Stimulated activated naive B cell treated with anti-CD40 and anti-IgM and Interleukin-4, amounts not matched to agents 10 μg/mL and 1 μg/mL and 100 μg/mL, for 72 hours (primary cell): ENCODE data around the gene PDS5B.

Experiments
- ATAC-seq, 2 donors: fragments of 150-1000 bp; cut with Tn5 transposase; replicated peaks; 2 replicates each; pipeline ENCODE4 v1.10.0; 2021; ENCODE audit warnings: moderate library complexity in 1 of 2
- DNase-seq: peaks from one replicate; pipeline ENCODE4 v3.0.0; 2021
- H3K27ac Mint-ChIP-seq: one replicate; pipeline ENCODE4 v1.8.0; 2022; ENCODE audit warnings: mild to moderate bottlenecking, mixed read lengths
- H3K27me3 Mint-ChIP-seq, 2 donors: one replicate each; pipeline ENCODE4 v1.8.0; 2022; ENCODE audit warnings: mixed read lengths in 2 of 2
- H3K36me3 Mint-ChIP-seq, 2 donors: one replicate each; pipeline ENCODE4 v1.8.0; 2022; ENCODE audit warnings: mixed read lengths in 2 of 2, mild to moderate bottlenecking in 1 of 2
- H3K4me1 Mint-ChIP-seq, 2 donors: one replicate each; pipeline ENCODE4 v1.8.0; 2022; ENCODE audit warnings: mixed read lengths in 2 of 2, mild to moderate bottlenecking in 1 of 2
- H3K4me3 Mint-ChIP-seq, 2 donors: one replicate each; pipeline ENCODE4 v1.8.0; 2022; ENCODE audit warnings: mild to moderate bottlenecking in 2 of 2, mixed read lengths in 2 of 2, moderate library complexity in 1 of 2
- H3K9me3 Mint-ChIP-seq, 2 donors: one replicate each; pipeline ENCODE4 v1.8.0; 2022; ENCODE audit warnings: mixed read lengths in 2 of 2, mild to moderate bottlenecking in 1 of 2

The PDS5B gene

DNA sequence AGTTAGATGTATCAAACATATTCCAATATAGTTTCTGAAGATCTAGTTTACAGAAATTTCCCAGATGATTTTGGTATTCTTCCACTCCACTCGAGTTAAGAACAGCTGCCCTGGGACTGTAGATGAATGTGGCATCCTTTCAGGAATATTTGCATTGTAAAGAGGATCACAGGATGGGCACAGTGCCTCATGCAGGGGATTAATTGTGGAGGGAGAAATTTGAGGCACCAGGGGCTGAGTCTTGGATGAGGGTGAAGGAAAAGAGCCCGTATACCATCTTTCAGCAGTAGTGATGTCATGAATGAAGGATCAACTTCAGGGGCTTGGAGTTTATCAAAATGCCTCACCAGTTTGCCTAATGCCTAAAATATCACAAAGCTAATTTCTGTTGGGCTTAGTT is 4.0 kb upstream of the PDS5B start:
- H3K4me3 Mint-ChIP-seq, result no peak overlapping the region
- DNase-seq (no peak), ATAC-seq (no peak)
- peaks cover 0 to 8% of the 10 kb centered on the region in 2 donors for H3K4me1 Mint-ChIP-seq
- H3K9me3 Mint-ChIP-seq, result peaks cover 10 to 11% of the 10 kb centered on the region in 2 donors
- H3K36me3 Mint-ChIP-seq, result peaks cover 2 to 3% of the 10 kb centered on the region in 2 donors
- no peak overlapping the region for H3K27ac Mint-ChIP-seq
- no peaks in the 10 kb centered on the region for H3K27me3 Mint-ChIP-seq

DNA sequence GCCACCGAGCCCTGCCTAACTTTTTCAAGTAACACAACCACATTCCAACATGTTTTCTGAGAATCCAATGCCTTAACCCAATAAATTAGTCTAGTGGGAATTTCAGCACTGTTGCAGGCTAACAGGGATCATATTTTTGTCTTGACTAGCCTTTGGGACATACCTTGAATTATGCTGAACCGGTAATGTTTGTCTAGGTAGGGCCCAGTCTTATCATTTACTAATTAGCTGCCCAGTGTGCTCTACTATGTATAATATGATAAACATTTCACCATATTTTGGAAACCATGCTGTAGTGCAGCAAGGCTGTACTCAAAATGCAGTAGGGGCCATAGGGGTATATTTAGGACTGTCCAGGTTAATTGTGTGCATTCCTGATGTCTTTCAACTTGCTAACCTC is 3.3 kb upstream of the PDS5B start:
- Mint-ChIP-seq H3K9me3 (peaks cover 6 to 9% of the 10 kb centered on the region in 2 donors), H3K36me3 (no peaks in the 10 kb centered on the region), H3K27ac (no peak overlapping the region), H3K4me1 (peaks cover 4 to 13% of the 10 kb centered on the region in 2 donors), H3K4me3 (no peak overlapping the region), H3K27me3 (no peaks in the 10 kb centered on the region)
- ATAC-seq (no peak), DNase-seq (no peak)

DNA sequence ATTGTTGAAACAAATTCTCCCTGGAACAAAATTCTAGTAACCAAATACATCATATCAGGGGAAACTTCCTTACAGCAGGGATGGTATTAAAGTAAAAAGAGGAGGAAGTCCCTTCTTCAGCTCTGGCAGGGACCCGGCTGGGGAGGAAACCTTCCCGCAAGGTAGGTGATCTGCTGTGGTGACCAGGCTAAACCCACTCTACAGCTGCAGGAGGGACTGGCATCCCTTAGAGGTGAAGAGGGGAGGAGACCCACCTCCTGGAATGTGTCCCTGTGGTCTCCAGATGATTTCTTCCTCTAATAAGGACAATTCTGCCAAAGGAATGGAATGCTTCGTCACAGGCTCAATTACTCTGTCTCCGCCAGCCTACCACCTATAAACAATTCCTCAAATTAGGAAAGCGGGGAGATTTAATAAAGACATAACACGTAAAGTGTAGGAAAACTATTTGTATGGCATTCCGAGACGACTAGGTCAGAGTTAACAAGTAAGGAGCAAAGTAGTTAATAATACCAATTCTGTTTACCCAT is 637 bp upstream of the PDS5B start:
- Mint-ChIP-seq H3K27ac (peak overlapping the region; percentile 70), H3K36me3 (peaks cover 0 to 2% of the 10 kb centered on the region in 2 donors), H3K4me1 (peaks cover 16 to 35% of the 10 kb centered on the region in 2 donors), H3K4me3 (peak overlapping the region; percentile 84), H3K9me3 (no peaks in the 10 kb centered on the region), H3K27me3 (no peaks in the 10 kb centered on the region)
- ATAC-seq, result no peak
- DNase-seq, result no peak

DNA sequence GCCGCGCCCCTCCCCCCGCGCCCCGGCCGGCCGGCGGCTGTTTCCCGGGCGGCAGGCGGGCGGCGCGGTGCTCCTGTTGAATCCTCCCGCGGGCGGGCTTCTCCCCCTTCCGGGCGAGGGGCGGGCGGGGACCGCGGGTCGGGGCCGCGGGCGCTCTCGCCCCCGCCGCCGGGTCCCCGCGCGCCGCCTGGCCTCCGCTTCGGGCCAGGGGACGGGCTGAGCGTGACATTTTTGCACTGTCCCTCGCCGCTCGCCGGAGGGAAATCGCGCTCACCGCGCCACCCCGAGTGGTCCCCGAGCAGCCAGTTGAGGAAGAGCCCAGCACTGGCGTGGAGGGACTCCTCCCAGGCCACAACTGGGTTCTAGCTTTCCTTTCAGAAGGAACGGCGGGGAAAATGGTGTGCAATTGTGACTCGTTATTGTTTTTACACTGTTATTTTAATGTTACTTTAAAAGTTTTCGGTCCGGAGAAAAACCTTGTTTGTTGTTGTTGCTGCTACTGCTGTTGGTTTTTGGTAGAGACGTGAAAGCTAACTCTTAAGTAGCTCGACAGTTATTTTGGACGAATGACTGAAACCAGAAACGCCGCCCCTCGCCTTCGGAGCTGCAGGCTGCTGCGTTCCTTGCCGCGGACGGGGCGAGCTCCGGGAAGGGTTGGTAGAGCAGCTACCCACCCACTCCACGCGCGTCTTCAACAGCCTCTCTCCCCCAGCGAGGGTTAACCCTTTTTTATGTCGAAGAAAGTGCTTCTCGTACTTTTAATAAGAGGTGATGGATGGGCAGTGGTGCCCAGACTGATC is 959 bp downstream of the PDS5B start:
- peak overlapping the region; percentile 97 for H3K27ac Mint-ChIP-seq
- H3K4me3 Mint-ChIP-seq, result peak overlapping the region; percentile 89 to 95
- no peaks in the 10 kb centered on the region for H3K27me3 Mint-ChIP-seq
- H3K9me3 Mint-ChIP-seq, result no peaks in the 10 kb centered on the region
- peak; percentile 49 to 52 for ATAC-seq
- peaks cover 20 to 46% of the 10 kb centered on the region in 2 donors for H3K4me1 Mint-ChIP-seq
- peaks cover 0 to 2% of the 10 kb centered on the region in 2 donors for H3K36me3 Mint-ChIP-seq
- peak; percentile 47 for DNase-seq

DNA sequence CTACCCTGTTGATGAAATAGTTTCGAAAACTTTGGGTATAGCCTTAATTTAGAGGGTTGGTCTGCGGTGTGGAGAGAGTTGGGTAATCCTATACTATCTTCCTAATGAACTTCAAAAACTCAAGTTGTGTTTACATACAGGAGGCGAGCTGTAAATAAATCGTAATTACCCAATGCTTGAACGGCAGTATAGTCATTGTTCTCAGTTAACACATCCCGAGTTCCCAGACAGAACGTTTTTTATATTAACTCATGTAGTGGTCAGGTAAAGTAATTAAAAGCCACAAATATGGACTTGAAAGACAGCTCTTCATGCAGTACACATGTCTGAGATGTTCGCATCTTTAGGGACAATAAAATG is 1.5 kb downstream of the PDS5B start:
- ATAC-seq (no peak), DNase-seq (no peak)
- H3K27me3 Mint-ChIP-seq, result no peaks in the 10 kb centered on the region
- peaks cover 0 to 2% of the 10 kb centered on the region in 2 donors for H3K36me3 Mint-ChIP-seq
- peak overlapping the region; percentile 97 for H3K27ac Mint-ChIP-seq
- H3K4me1 Mint-ChIP-seq, result peaks cover 25 to 52% of the 10 kb centered on the region in 2 donors
- peak overlapping the region; percentile 89 to 95 for H3K4me3 Mint-ChIP-seq
- H3K9me3 Mint-ChIP-seq, result no peaks in the 10 kb centered on the region

DNA sequence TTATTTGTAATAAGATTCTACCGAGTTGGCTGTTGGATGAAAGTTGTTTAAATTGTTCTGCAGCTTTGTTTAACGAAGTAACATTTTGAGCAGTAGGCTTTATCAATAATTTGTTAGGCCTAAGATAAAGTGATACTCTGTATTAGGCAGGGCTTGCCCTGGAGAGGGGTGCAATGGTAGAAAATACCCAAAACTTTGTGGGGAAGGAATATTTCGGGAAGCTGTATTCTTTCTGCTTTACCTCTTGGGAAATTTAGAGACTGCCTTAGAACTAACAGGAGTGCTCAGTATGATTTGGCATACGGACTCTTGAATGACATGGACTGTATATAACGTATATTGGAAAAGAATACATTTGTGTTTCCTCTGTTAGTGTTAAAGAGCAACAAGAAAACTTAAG is 2.5 kb downstream of the PDS5B start:
- DNase-seq (no peak), ATAC-seq (no peak)
- Mint-ChIP-seq H3K4me3 (peak overlapping the region; percentile 65 to 74), H3K9me3 (no peaks in the 10 kb centered on the region), H3K36me3 (peaks cover 0 to 2% of the 10 kb centered on the region in 2 donors), H3K4me1 (peaks cover 30 to 60% of the 10 kb centered on the region in 2 donors), H3K27me3 (no peaks in the 10 kb centered on the region), H3K27ac (no peak overlapping the region)

DNA sequence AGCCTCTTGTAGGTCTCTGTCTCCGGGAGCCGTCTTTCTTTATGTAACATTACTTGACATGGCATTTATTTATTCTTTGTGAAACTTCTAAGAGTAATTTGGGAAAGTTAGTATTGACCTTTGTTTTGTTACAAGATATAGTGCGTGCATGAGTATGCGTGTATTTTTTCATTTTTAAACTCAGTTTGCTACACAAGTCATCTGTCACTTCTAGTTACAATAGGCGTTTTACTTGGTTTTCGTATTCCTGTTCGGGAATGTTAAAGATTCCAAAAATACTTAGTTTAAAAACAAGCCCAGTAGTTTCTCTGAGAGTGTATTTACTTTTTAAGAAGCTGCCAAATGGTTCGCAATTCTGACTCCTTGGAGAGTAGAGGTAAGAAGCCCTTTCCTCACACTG is 3.2 kb downstream of the PDS5B start:
- Mint-ChIP-seq H3K36me3 (peaks cover 0 to 2% of the 10 kb centered on the region in 2 donors), H3K4me3 (no peak overlapping the region), H3K4me1 (peaks cover 33 to 68% of the 10 kb centered on the region in 2 donors), H3K9me3 (no peaks in the 10 kb centered on the region), H3K27me3 (no peaks in the 10 kb centered on the region), H3K27ac (no peak overlapping the region)
- ATAC-seq, result no peak
- DNase-seq, result no peak

DNA sequence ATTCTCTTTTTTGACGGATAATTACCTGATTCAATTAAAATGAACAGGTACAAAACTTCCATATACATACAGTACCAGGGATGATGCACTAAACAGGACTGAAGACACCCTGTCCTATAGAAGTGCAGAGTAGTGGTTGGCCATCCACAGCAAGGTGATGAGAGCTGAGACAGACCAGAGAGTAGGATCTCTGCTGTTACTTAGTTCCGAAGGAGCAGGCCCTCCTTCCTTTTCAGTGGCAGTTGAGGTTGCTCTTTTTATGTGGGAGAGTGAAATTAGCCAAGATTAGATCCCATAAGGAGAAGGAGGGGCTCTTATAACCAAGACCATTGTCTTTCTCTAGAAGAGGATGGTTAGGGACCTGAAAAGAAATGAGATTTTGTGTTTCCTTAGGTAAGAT is 4.0 kb downstream of the PDS5B start:
- no peak for DNase-seq

DNA sequence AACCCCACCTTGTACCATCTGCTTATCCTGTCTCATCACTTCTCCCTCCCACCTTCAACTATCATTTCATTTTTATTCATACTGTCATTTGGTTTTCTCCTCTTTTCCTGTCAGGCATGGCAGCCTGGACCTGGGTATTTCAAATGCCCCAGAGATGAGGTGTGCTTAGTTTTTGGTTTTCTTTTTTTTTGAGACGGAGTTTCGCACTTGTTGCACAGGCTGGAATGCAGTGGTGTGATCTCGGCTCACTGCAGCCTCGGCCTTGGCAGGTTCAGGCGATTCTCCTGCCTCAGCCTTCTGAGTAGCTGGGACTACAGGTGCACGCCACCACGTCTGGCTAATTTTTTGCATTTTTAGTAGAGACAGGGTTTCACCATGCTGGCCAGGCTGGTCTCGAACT is 5.8 kb downstream of the PDS5B start:
- H3K9me3 Mint-ChIP-seq, result no peaks in the 10 kb centered on the region
- no peak overlapping the region for H3K4me3 Mint-ChIP-seq
- peaks cover 0 to 2% of the 10 kb centered on the region in 2 donors for H3K36me3 Mint-ChIP-seq
- H3K4me1 Mint-ChIP-seq, result peaks cover 38 to 80% of the 10 kb centered on the region in 2 donors
- H3K27ac Mint-ChIP-seq, result no peak overlapping the region
- DNase-seq (no peak), ATAC-seq (no peak)
- no peaks in the 10 kb centered on the region for H3K27me3 Mint-ChIP-seq

More for the DNA sequence above, 4.0 kb downstream of the PDS5B start:
- no peaks in the 10 kb centered on the region for H3K27me3 Mint-ChIP-seq
- H3K4me3 Mint-ChIP-seq, result no peak overlapping the region
- H3K36me3 Mint-ChIP-seq, result peaks cover 0 to 2% of the 10 kb centered on the region in 2 donors
- peaks cover 33 to 74% of the 10 kb centered on the region in 2 donors for H3K4me1 Mint-ChIP-seq
- H3K27ac Mint-ChIP-seq, result no peak overlapping the region
- no peaks in the 10 kb centered on the region for H3K9me3 Mint-ChIP-seq
- no peak for ATAC-seq

DNA sequence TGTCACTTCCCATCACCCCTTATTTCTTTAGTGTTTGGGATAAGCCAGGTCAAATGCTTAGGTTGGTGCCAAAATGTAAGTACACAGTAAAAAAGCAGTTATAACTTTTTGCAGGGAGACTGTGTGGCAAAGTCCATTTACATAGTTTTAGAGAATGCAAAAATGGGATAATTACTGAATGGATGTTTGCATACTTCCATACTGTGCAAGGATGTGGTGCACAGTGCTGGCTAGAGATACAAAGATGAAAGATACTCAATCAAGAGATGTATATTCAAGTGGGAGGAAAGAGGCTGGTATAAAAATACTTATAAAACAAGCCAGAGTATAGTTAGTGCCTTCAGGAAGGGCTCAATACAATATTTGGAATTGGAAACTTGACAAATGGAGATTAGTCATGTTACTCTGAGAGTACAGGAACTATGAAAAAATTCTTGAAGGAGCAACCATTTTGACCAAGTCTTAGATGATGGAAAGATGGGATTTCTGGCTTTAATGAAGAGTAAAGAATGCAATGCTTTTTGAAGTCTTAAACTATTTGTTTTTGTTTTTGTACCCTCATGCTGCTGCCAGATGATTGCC is 8.0 kb downstream of the PDS5B start:
- Mint-ChIP-seq H3K4me3 (no peak overlapping the region), H3K27me3 (no peaks in the 10 kb centered on the region), H3K4me1 (peaks cover 27 to 63% of the 10 kb centered on the region in 2 donors), H3K36me3 (no peaks in the 10 kb centered on the region), H3K27ac (no peak overlapping the region), H3K9me3 (no peaks in the 10 kb centered on the region)
- DNase-seq (no peak), ATAC-seq (no peak)

DNA sequence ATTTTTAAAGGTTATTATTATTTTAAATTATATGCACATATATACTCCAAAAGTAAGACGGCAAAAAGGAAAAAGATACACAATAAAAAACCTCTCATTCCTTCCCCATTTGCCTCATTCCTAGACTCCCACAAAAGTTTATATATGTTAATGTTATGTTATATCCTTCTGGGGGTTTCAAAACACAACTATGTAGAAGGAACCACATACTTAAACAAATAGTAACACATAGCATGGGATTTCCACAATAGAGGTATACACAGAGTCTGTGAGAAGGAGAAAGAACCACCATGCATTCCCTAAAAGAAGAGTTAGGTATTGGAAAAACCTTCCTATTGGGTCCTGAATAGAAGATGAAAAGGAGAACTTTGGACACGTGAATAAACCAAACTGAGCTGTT is 9.1 kb downstream of the PDS5B start:
- Mint-ChIP-seq H3K36me3 (peaks cover 6% of the 10 kb centered on the region in 2 donors), H3K27me3 (no peaks in the 10 kb centered on the region), H3K4me1 (peaks cover 31 to 63% of the 10 kb centered on the region in 2 donors), H3K4me3 (no peak overlapping the region), H3K9me3 (no peaks in the 10 kb centered on the region), H3K27ac (no peak overlapping the region)
- DNase-seq (no peak), ATAC-seq (no peak)

DNA sequence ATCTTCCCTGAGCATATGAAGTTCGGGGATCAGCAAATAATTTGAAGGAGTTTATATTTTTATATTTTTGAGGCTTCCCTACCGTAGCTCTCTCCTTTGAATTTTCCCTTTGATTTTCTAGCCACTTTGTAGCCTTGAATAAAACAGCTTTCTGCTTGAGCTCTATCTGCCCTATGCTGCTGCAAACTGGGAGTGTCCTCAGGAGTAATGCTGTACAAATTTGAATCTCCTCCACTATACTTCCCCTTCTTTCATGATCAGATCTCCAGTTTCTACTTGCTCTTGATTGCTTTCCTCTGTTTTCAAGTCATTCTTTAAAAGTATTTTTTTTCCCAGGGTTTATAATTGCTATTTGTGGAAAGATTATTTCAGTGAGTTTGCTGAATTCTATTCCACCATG is 14.6 kb downstream of the PDS5B start:
- Mint-ChIP-seq H3K4me1 (peaks cover 29 to 63% of the 10 kb centered on the region in 2 donors), H3K4me3 (no peak overlapping the region), H3K27me3 (no peaks in the 10 kb centered on the region), H3K27ac (peak overlapping the region; percentile 0), H3K9me3 (peaks cover 4 to 10% of the 10 kb centered on the region in 2 donors), H3K36me3 (peaks cover 21 to 23% of the 10 kb centered on the region in 2 donors)
- ATAC-seq (peak; percentile 55 to 65), DNase-seq (no peak)

DNA sequence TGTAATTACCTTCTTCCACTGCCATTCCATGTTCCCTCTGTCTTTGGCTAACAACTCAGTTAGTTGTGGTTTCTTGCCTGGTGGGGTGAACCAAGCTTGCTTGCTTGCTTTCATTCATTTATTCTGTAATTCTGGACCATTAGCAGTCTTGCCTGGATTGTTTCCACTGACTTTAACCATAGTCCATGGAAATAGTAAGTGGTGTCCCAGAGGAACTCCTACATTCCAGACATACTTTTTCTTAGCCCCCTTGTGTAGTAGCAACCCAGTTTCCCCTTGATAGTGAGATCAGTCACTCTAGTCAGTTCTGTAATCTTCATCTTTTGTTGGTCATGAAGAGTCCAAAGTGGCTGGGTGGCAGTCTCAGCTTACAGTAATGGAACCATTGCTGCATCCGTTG is 23.2 kb downstream of the PDS5B start:
- Mint-ChIP-seq H3K36me3 (peaks cover 32 to 40% of the 10 kb centered on the region in 2 donors), H3K4me1 (peaks cover 29 to 71% of the 10 kb centered on the region in 2 donors), H3K27ac (no peak overlapping the region), H3K27me3 (no peaks in the 10 kb centered on the region), H3K9me3 (peaks cover 10 to 18% of the 10 kb centered on the region in 2 donors), H3K4me3 (no peak overlapping the region)
- ATAC-seq (no peak), DNase-seq (no peak)

DNA sequence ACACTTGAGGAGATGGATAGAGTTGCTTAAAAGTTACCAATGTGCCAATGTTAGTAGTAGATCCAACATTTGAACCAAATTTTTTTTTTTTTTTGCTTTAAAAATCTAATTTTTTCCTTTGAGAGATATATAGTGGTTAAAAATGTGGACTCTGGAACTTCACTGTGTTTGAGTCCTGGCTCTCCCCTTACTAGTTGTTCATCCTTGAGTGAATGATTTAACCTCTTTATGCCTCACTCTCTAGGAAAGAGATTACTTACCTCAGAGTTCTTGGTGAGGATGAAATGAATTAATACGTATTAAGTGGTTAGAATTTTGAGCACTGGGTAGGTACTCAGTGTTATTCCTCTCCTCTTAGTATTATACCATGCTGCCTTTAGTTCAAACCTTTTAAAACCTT is 24.3 kb downstream of the PDS5B start:
- H3K36me3 Mint-ChIP-seq, result peaks cover 24 to 33% of the 10 kb centered on the region in 2 donors
- no peak for DNase-seq
- H3K4me3 Mint-ChIP-seq, result no peak overlapping the region
- H3K27me3 Mint-ChIP-seq, result no peaks in the 10 kb centered on the region
- H3K27ac Mint-ChIP-seq, result no peak overlapping the region
- peaks cover 26 to 67% of the 10 kb centered on the region in 2 donors for H3K4me1 Mint-ChIP-seq
- peaks cover 6 to 10% of the 10 kb centered on the region in 2 donors for H3K9me3 Mint-ChIP-seq
- no peak for ATAC-seq

DNA sequence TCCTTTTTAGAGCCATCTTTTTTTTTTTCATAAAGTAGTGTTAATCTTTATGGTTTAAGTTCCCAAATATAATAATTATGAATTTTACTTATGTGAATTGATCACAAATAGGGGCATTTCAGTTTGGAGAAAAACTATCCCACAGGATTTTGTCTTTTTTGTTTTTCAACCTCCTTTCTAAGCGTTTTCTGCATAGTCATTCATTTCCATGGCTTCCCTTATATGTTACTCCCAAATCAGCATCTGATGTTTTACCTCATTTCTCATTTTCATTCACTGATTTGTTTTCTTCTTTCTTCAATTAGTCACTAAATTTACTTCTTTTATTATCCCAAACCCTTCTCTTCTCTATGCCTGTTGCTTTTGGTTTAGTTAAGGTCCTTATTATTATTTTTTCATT is 24.7 kb downstream of the PDS5B start:
- ATAC-seq, result no peak
- peaks cover 21 to 29% of the 10 kb centered on the region in 2 donors for H3K36me3 Mint-ChIP-seq
- peaks cover 6 to 7% of the 10 kb centered on the region in 2 donors for H3K9me3 Mint-ChIP-seq
- DNase-seq, result no peak
- peaks cover 26 to 63% of the 10 kb centered on the region in 2 donors for H3K4me1 Mint-ChIP-seq
- H3K27ac Mint-ChIP-seq, result no peak overlapping the region
- no peak overlapping the region for H3K4me3 Mint-ChIP-seq
- no peaks in the 10 kb centered on the region for H3K27me3 Mint-ChIP-seq
